GM12892 (cell line): Measurements from ENCODE around the gene DOCK6.

ENCODE experiments used
- POLR2A ChIP-seq: IDR thresholded peaks from 2 replicates; pipeline ENCODE4 v1.6.1; 2011; ENCODE audit warnings: low read depth, low read length, control low read depth
- POLR2AphosphoS5 ChIP-seq: IDR thresholded peaks from 2 replicates; pipeline ENCODE4 v1.6.1; 2011; ENCODE audit warnings: low read depth, low read length, control low read depth
- TAF1 ChIP-seq: IDR thresholded peaks from 2 replicates; pipeline ENCODE4 v1.6.1; 2011; ENCODE audit warnings: low read depth, mild to moderate bottlenecking, control low read depth, low read length, borderline replicate concordance

- TF ChIP-seq POLR2AphosphoS5 (no peak), POLR2A (no peak), TAF1 (no peak)
Observed at GRCh38 chr19:11173516-11174155, 88.7 kb downstream of the DOCK6 start.
